ENCODE measurements around the gene ABRACL.

GRCh38 chr6:139064981-139065665 is 36.6 kb downstream of the ABRACL start:
- TF ChIP-seq CTCF (IDR thresholded peaks at IDR 0.05; ENCODE audit: poor library complexity) (no peak), EZH2phosphoT487 (IDR thresholded peaks at IDR 0.05; ENCODE audit: low read depth, severe bottlenecking, unreplicated experiment) (no peak)
